Hepatocyte (in vitro differentiated cells): ENCODE data around the gene CD7. TPM values are rescaled to one million over a fixed set of nuclear protein-coding genes. Genes with fewer than 3 reads are reported as not detected.
A peak's percentile ranks its signal among the peaks of the same experiment; 100 is the strongest.

ENCODE experiments used
- DNase-seq: peaks from one replicate; pipeline ENCODE4 v3.0.0-alpha.2; 2016; ENCODE audit warnings: low spot score
- H2AFZ ChIP-seq: fragments of 200-600 bp; sonication (generic); 2 replicates; pipeline ENCODE4 v1.6.0; 2016; ENCODE audit warnings: antibody characterized with exemption, mild to moderate bottlenecking
- H3K27ac ChIP-seq: fragments of 200-600 bp; sonication (generic); 2 replicates; pipeline ENCODE4 v1.5.1; 2016; ENCODE audit warnings: mild to moderate bottlenecking
- H3K27me3 ChIP-seq: fragments of 200-600 bp; sonication (generic); 2 replicates; pipeline ENCODE4 v1.6.1; 2016
- H3K36me3 ChIP-seq: fragments of 200-600 bp; sonication (generic); replicated peaks from 2 replicates; pipeline ENCODE4 v1.5.1; 2016; ENCODE audit warnings: low read depth; ENCODE audit not compliant: insufficient read depth
- H3K4me1 ChIP-seq: fragments of 200-600 bp; sonication (generic); 2 replicates; pipeline ENCODE4 v1.5.1; 2016; ENCODE audit warnings: mild to moderate bottlenecking, moderate library complexity; ENCODE audit not compliant: insufficient read depth
- H3K4me2 ChIP-seq: fragments of 200-600 bp; sonication (generic); 2 replicates; pipeline ENCODE4 v1.6.0; 2016
- H3K4me3 ChIP-seq: fragments of 200-600 bp; sonication (generic); 2 replicates; pipeline ENCODE4 v1.5.1; 2016; ENCODE audit warnings: mild to moderate bottlenecking
- H3K79me2 ChIP-seq: fragments of 200-600 bp; sonication (generic); 2 replicates; pipeline ENCODE4 v1.6.0; 2017; ENCODE audit warnings: mild to moderate bottlenecking
- H3K9me2 ChIP-seq: fragments of 200-600 bp; sonication (generic); replicated peaks from 2 replicates; pipeline ENCODE4 v1.6.0; 2017; ENCODE audit warnings: mild to moderate bottlenecking; ENCODE audit not compliant: insufficient read depth
- H3K9me3 ChIP-seq: fragments of 200-600 bp; sonication (generic); 2 replicates; pipeline ENCODE4 v1.5.1; 2016; ENCODE audit warnings: low read depth, mild to moderate bottlenecking
- H4K20me1 ChIP-seq: fragments of 200-600 bp; sonication (generic); 2 replicates; pipeline ENCODE4 v1.6.0; 2016; ENCODE audit warnings: mild to moderate bottlenecking; ENCODE audit not compliant: insufficient read depth, poor library complexity, severe bottlenecking
- CTCF ChIP-seq: fragments of 200-600 bp; sonication (generic); IDR thresholded peaks from 2 replicates; pipeline ENCODE4 v1.5.1; 2016; ENCODE audit warnings: antibody characterized with exemption, mild to moderate bottlenecking; ENCODE audit not compliant: poor library complexity
- EZH2 ChIP-seq: fragments of 200-600 bp; sonication (generic); IDR thresholded peaks from 2 replicates; pipeline ENCODE4 v1.6.1; 2016; ENCODE audit warnings: antibody characterized with exemption, mild to moderate bottlenecking, borderline replicate concordance
- EZH2phosphoT487 ChIP-seq: fragments of 200-600 bp; sonication (generic); IDR thresholded peaks from one replicate; pipeline ENCODE4 v1.6.1; 2018; ENCODE audit warnings: antibody characterized with exemption, mild to moderate bottlenecking, low read depth, moderate library complexity; ENCODE audit not compliant: unreplicated experiment, severe bottlenecking
- WGBS: methylation state at CpG from one replicate; pipeline ENCODE4 v1.1.6; 2016; ENCODE audit warnings: low lambda C conversion rate; ENCODE audit errors: missing lambda C conversion rate; 5-methylcytosine and 5-hydroxymethylcytosine counted together
- polyA plus RNA-seq: library from polyadenylated mRNA; unstranded; fragments of >200 nt; fragmentation: Nextera tagmentation; extraction: Ambion mirVana; gene quantifications from 2 replicates; pipeline ENCODE4 v1.2.1, GENCODE V29; 2016
- total RNA-seq: library from RNA; depleted of rRNA; stranded (reverse); fragments of >200 nt; gene quantifications from 2 replicates; pipeline ENCODE4 v1.2.3, GENCODE V29; 2014

CD7 gene
- total and polyA plus RNA-seq, 2 experiments from 2014 or later, result 1.8 to 7.0 TPM

GRCh38 chr17:82351254-82351712 lies 33.9 kb upstream of the CD7 start:
- TF ChIP-seq CTCF (no peak), EZH2 (no peak), EZH2phosphoT487 (no peak)
- 74% methylated on average over 21 of the region's 21 CpGs for WGBS
- DNase-seq, result no peak

GRCh38 chr17:82350182-82351030 lies 33.0 kb upstream of the CD7 start:
- Histone ChIP-seq H3K9me3 (no peaks in the 10 kb centered on the region), H3K9me2 (no peaks in the 10 kb centered on the region), H3K27me3 (no peaks in the 10 kb centered on the region), H3K27ac (peak overlapping the region; percentile 65), H3K79me2 (no peaks in the 10 kb centered on the region), H3K4me2 (no peak overlapping the region), H3K4me3 (no peak overlapping the region), H4K20me1 (no peaks in the 10 kb centered on the region), H2AFZ (no peak overlapping the region), H3K4me1 (peaks cover 27% of the 10 kb centered on the region), H3K36me3 (no peaks in the 10 kb centered on the region)
- TF ChIP-seq CTCF, result no peak
- TF ChIP-seq EZH2, result no peak
- TF ChIP-seq EZH2phosphoT487, result no peak
- 91% methylated on average over 27 of the region's 28 CpGs for WGBS
- DNase-seq, result no peak

More at GRCh38 chr17:82351254-82351712, 33.9 kb upstream of the CD7 start:
- no peak overlapping the region for H3K4me3 ChIP-seq
- peaks cover 28% of the 10 kb centered on the region for H3K4me1 ChIP-seq
- H3K9me3 ChIP-seq, result no peaks in the 10 kb centered on the region
- no peak overlapping the region for H3K4me2 ChIP-seq
- H3K27ac ChIP-seq, result no peak overlapping the region
- H3K9me2 ChIP-seq, result no peaks in the 10 kb centered on the region
- no peaks in the 10 kb centered on the region for H3K79me2 ChIP-seq
- H4K20me1 ChIP-seq, result no peaks in the 10 kb centered on the region
- H3K36me3 ChIP-seq, result no peaks in the 10 kb centered on the region
- H3K27me3 ChIP-seq, result no peaks in the 10 kb centered on the region
- H2AFZ ChIP-seq, result no peak overlapping the region

- Histone ChIP-seq H3K4me3 (no peak overlapping the region), H3K4me2 (peak overlapping the region; percentile 55), H3K9me2 (no peaks in the 10 kb centered on the region), H2AFZ (no peak overlapping the region), H3K27me3 (no peaks in the 10 kb centered on the region), H3K79me2 (no peaks in the 10 kb centered on the region), H3K4me1 (peaks cover 34% of the 10 kb centered on the region), H3K27ac (peak overlapping the region; percentile 65), H3K36me3 (no peaks in the 10 kb centered on the region), H3K9me3 (no peaks in the 10 kb centered on the region), H4K20me1 (no peaks in the 10 kb centered on the region)
- no peak for DNase-seq
- 33% methylated on average over 11 of the region's 11 CpGs for WGBS
- TF ChIP-seq CTCF (no peak), EZH2 (no peak), EZH2phosphoT487 (no peak)
Measured at GRCh38 chr17:82349287-82349701, 31.9 kb upstream of the CD7 start.
